H9 (cell line): ENCODE results near the gene MYO10. TPM values are rescaled to one million over a fixed set of nuclear protein-coding genes. Genes with fewer than 3 reads are reported as not detected.

Source experiments
- DNase-seq: peaks from one replicate; pipeline ENCODE4 v3.0.0-alpha.2; 2017
- H2AFZ ChIP-seq: one replicate; pipeline ENCODE4 v1.6.1; 2013; ENCODE audit warnings: mild to moderate bottlenecking, low read length, control low read depth, moderate library complexity
- H2AK5ac ChIP-seq: 2 replicates; pipeline ENCODE4 v1.6.1; 2013; ENCODE audit warnings: low read length, control low read depth, mixed read lengths; ENCODE audit not compliant: insufficient read length
- H2BK120ac ChIP-seq: one replicate; pipeline ENCODE4 v1.6.1; 2013; ENCODE audit warnings: low read depth, mild to moderate bottlenecking, low read length, control low read depth, inconsistent platforms; ENCODE audit not compliant: poor library complexity, severe bottlenecking
- H2BK12ac ChIP-seq: 2 replicates; pipeline ENCODE4 v1.6.1; 2013; ENCODE audit warnings: low read length, control low read depth, mixed read lengths, low read depth; ENCODE audit not compliant: insufficient read length
- H2BK15ac ChIP-seq: 2 replicates; pipeline ENCODE4 v1.6.1; 2013; ENCODE audit warnings: low read depth, low read length, control low read depth
- H2BK20ac ChIP-seq: one replicate; pipeline ENCODE4 v1.6.1; 2013; ENCODE audit warnings: low read depth, mild to moderate bottlenecking, low read length, control low read depth, inconsistent platforms; ENCODE audit not compliant: poor library complexity, severe bottlenecking
- H2BK5ac ChIP-seq: 2 replicates; pipeline ENCODE4 v1.6.1; 2013; ENCODE audit warnings: low read length, control low read depth, mixed read lengths; ENCODE audit not compliant: insufficient read length
- H3K14ac ChIP-seq: 2 replicates; pipeline ENCODE4 v1.6.1; 2013; ENCODE audit warnings: low read length, control low read depth; ENCODE audit not compliant: insufficient read depth
- H3K18ac ChIP-seq: 2 replicates; pipeline ENCODE4 v1.6.1; 2013; ENCODE audit warnings: low read depth, mild to moderate bottlenecking, mixed read lengths, low read length, control low read depth; ENCODE audit not compliant: insufficient read length
- H3K23ac ChIP-seq: 2 replicates; pipeline ENCODE4 v1.6.1; 2013; ENCODE audit warnings: low read length, control low read depth, mixed read lengths, low read depth; ENCODE audit not compliant: insufficient read length
- H3K23me2 ChIP-seq: 2 replicates; pipeline ENCODE4 v1.6.1; 2013; ENCODE audit warnings: low read depth, mild to moderate bottlenecking, mixed read lengths, low read length, control low read depth; ENCODE audit not compliant: insufficient read length, poor library complexity, severe bottlenecking
- H3K27ac ChIP-seq: 2 replicates; pipeline ENCODE4 v1.5.1; 2013; ENCODE audit warnings: low read length, control low read depth, mixed read lengths, low read depth; ENCODE audit not compliant: insufficient read length
- H3K27me3 ChIP-seq: 2 replicates; pipeline ENCODE4 v1.6.1; 2013; ENCODE audit warnings: low read length, control low read depth, inconsistent platforms; ENCODE audit not compliant: insufficient read depth
- H3K4ac ChIP-seq: 2 replicates; pipeline ENCODE4 v1.6.1; 2013; ENCODE audit warnings: low read depth, mild to moderate bottlenecking, control low read depth, inconsistent platforms, low read length, moderate library complexity
- H3K4me1 ChIP-seq: 2 replicates; pipeline ENCODE4 v1.6.1; 2013; ENCODE audit warnings: low read length, control low read depth, inconsistent platforms; ENCODE audit not compliant: insufficient read depth
- H3K4me2 ChIP-seq: 2 replicates; pipeline ENCODE4 v1.6.1; 2013; ENCODE audit warnings: low read length, control low read depth, mixed read lengths; ENCODE audit not compliant: insufficient read length, insufficient read depth
- H3K56ac ChIP-seq: 2 replicates; pipeline ENCODE4 v1.6.1; 2013; ENCODE audit warnings: low read depth, mild to moderate bottlenecking, mixed read lengths, low read length, control low read depth; ENCODE audit not compliant: insufficient read length
- H3K79me1 ChIP-seq: 2 replicates; pipeline ENCODE4 v1.6.1; 2013; ENCODE audit warnings: low read depth, mild to moderate bottlenecking, moderate library complexity, low read length, control low read depth, inconsistent platforms; ENCODE audit not compliant: insufficient read depth, poor library complexity, severe bottlenecking
- H3K79me2 ChIP-seq: 2 replicates; pipeline ENCODE4 v1.6.1; 2013; ENCODE audit warnings: low read length, control low read depth, inconsistent platforms; ENCODE audit not compliant: insufficient read depth
- H3K9ac ChIP-seq: 2 replicates; pipeline ENCODE4 v1.6.1; 2013; ENCODE audit warnings: low read length, control low read depth, mixed read lengths; ENCODE audit not compliant: insufficient read length; ENCODE audit errors: extremely low read depth
- H3K9me3 ChIP-seq: one replicate; pipeline ENCODE4 v1.6.1; 2013; ENCODE audit warnings: low read depth, low read length, inconsistent platforms; ENCODE audit not compliant: control insufficient read depth
- H3T11ph ChIP-seq: one replicate; pipeline ENCODE4 v1.6.1; 2013; ENCODE audit warnings: mild to moderate bottlenecking, low read length, control low read depth, inconsistent platforms
- H4K20me1 ChIP-seq: one replicate; pipeline ENCODE4 v1.6.1; 2013; ENCODE audit not compliant: control insufficient read depth, insufficient read length, insufficient read depth
- H4K5ac ChIP-seq: 2 replicates; pipeline ENCODE4 v1.6.1; 2013; ENCODE audit warnings: low read depth, mild to moderate bottlenecking, mixed read lengths, low read length, control low read depth; ENCODE audit not compliant: insufficient read length
- H4K8ac ChIP-seq: replicated peaks from 2 replicates; pipeline ENCODE4 v1.6.1; 2013; ENCODE audit warnings: low read length, control low read depth, mixed read lengths, low read depth; ENCODE audit not compliant: insufficient read length
- H4K91ac ChIP-seq: 2 replicates; pipeline ENCODE4 v1.6.1; 2013; ENCODE audit warnings: low read depth, mild to moderate bottlenecking, moderate library complexity, mixed read lengths, low read length, control low read depth; ENCODE audit not compliant: insufficient read length
- H3K27ac Mint-ChIP-seq, 3 experiments: 2 replicates in 2 of 3; 3 replicates in 1 of 3; pipeline ENCODE4 v1.8.0; 2020 to 2021; ENCODE audit warnings: mixed read lengths in 3 of 3, mild to moderate bottlenecking in 1 of 3, moderate library complexity in 1 of 3
- H3K27me3 Mint-ChIP-seq: 2 replicates; pipeline ENCODE4 v1.8.0; 2021; ENCODE audit warnings: low read depth, mild to moderate bottlenecking, moderate library complexity, mixed read lengths
- H3K36me3 Mint-ChIP-seq, 3 experiments: 2 replicates in 2 of 3; 3 replicates in 1 of 3; pipeline ENCODE4 v1.8.0; 2020 to 2021; ENCODE audit warnings: low read depth in 3 of 3, mixed read lengths in 3 of 3; ENCODE audit not compliant: insufficient read depth in 1 of 3
- H3K4me1 Mint-ChIP-seq, 2 experiments: 2 replicates each; pipeline ENCODE4 v1.8.0; 2020; ENCODE audit warnings: mixed read lengths in 2 of 2
- H3K4me3 Mint-ChIP-seq, 2 experiments: 2 replicates in 1 of 2; 3 replicates in 1 of 2; pipeline ENCODE4 v1.8.0; 2020 to 2021; ENCODE audit warnings: mild to moderate bottlenecking in 2 of 2, mixed read lengths in 2 of 2, moderate library complexity in 1 of 2
- H3K9me3 Mint-ChIP-seq, 2 experiments: 2 replicates in 1 of 2; 3 replicates in 1 of 2; pipeline ENCODE4 v1.8.0; 2020; ENCODE audit warnings: mild to moderate bottlenecking in 2 of 2, mixed read lengths in 2 of 2, moderate library complexity in 1 of 2
- CTCF ChIP-seq: fragments of 200-600 bp; sonication (generic); conservative IDR thresholded peaks from 3 replicates; pipeline ENCODE4 v1.8.0; 2021; ENCODE audit warnings: antibody characterized with exemption, mild to moderate bottlenecking
- WGBS: extraction: QIAGEN DNeasy Blood & Tissue Kit; methylation state at CpG from one replicate; pipeline ENCODE4 v1.1.7; 2013; ENCODE audit warnings: missing lambda C conversion rate, low lambda C conversion rate, mixed read lengths; ENCODE audit not compliant: insufficient read length; ENCODE audit errors: extremely low coverage; 5-methylcytosine and 5-hydroxymethylcytosine counted together
- total RNA-seq: library from RNA; stranded (reverse); gene quantifications from 2 replicates; pipeline ENCODE4 v1.2.1, GENCODE V29; 2021

MYO10 gene
- total RNA-seq, 1 experiment from 2014 or later, result 127 TPM

- Mint-ChIP-seq H3K36me3 (peaks cover 4 to 7% (median 5%) of the 10 kb centered on the region in 3 experiments), H3K4me1 (peaks cover 2 to 10% of the 10 kb centered on the region in 2 experiments; a peak in 3 of 4 replicates), H3K27me3 (no peaks in the 10 kb centered on the region), H3K27ac (no peak overlapping the region), H3K9me3 (peaks cover 0 to 3% of the 10 kb centered on the region in 2 experiments; a peak in 1 of 5 replicates), H3K4me3 (no peak overlapping the region)
- Histone ChIP-seq H3K4ac (no peak overlapping the region), H2BK5ac (no peak overlapping the region), H2BK12ac (no peak overlapping the region), H3K23me2 (no peaks in the 10 kb centered on the region), H2BK20ac (no peak overlapping the region), H4K91ac (no peak overlapping the region), H3K27me3 (no peaks in the 10 kb centered on the region), H2AFZ (no peak overlapping the region), H3K18ac (no peak overlapping the region), H4K5ac (no peak overlapping the region), H2BK120ac (no peak overlapping the region), H2BK15ac (no peak overlapping the region), H3K4me1 (no peaks in the 10 kb centered on the region), H4K8ac (no peak overlapping the region), H3K27ac (no peak overlapping the region), H3K56ac (no peak overlapping the region), H4K20me1 (no peaks in the 10 kb centered on the region), H2AK5ac (no peak overlapping the region), H3K23ac (no peak overlapping the region), H3K9ac (no peak overlapping the region), H3T11ph (no peak overlapping the region), H3K14ac (no peak overlapping the region), H3K79me1 (peaks cover 7% of the 10 kb centered on the region), H3K4me2 (no peak overlapping the region), H3K9me3 (no peaks in the 10 kb centered on the region), H3K79me2 (peaks cover 1% of the 10 kb centered on the region; the same call in 1 of the 2 replicates)
- no peak for DNase-seq
- TF ChIP-seq CTCF, result no peak
- WGBS, result no CpG with 5 or more reads among the region's 8 CpGs
Measured at GRCh38 chr5:16920109-16920816, 15.8 kb downstream of the MYO10 start.
